Activated T-cell treated with anti-CD3 and anti-CD28 coated beads, Interleukin-2, amount 50 U/mL, for 24 hours (primary cell): ENCODE measurements around the gene LFNG.

Experiments used
- DNase-seq: peaks from one replicate; pipeline ENCODE4 v3.0.0-alpha.2; 2020
- H3K27ac Mint-ChIP-seq: 2 replicates; pipeline ENCODE4 v1.8.0; 2020; ENCODE audit warnings: mild to moderate bottlenecking, mixed read lengths
- H3K27me3 Mint-ChIP-seq: 2 replicates; pipeline ENCODE4 v1.8.0; 2020; ENCODE audit warnings: mixed read lengths
- H3K36me3 Mint-ChIP-seq: 2 replicates; pipeline ENCODE4 v1.8.0; 2020; ENCODE audit warnings: low read depth, mixed read lengths
- H3K4me1 Mint-ChIP-seq: 2 replicates; pipeline ENCODE4 v1.8.0; 2020; ENCODE audit warnings: low read depth, mixed read lengths
- H3K4me3 Mint-ChIP-seq: 2 replicates; pipeline ENCODE4 v1.8.0; 2020; ENCODE audit warnings: mild to moderate bottlenecking, moderate library complexity, mixed read lengths
- H3K9me3 Mint-ChIP-seq: 2 replicates; pipeline ENCODE4 v1.8.0; 2020; ENCODE audit warnings: mixed read lengths

The LFNG gene

DNA sequence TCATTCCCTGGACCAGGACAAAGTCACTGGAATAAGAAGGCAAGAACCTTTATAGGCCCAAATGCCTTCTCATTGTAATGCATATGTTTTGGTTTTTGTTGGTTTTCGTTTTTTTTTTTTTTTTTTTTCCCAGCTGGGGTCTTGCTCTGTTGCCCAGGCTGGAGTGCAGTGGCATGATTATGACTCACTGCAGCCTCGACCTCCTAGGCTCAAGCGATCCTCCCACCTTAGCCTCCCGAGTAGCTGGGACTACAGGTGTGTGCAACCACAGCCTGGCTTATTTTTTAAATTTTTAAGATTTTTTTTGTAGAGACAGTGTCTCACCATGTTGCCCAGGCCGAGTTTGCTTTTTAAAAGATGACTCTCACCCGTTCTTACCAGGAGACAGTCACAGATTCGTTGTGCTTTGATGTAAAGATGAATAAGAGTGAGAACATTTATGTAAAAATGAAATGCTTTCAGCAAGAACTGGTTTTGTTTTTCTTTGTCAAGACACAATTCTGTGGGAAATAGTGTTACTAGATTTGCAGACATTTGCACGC lies 46.8 kb downstream of the LFNG start:
- Mint-ChIP-seq H3K4me3 (no peak overlapping the region), H3K9me3 (no peaks in the 10 kb centered on the region), H3K27ac (no peak overlapping the region), H3K27me3 (no peaks in the 10 kb centered on the region), H3K36me3 (peaks cover 2% of the 10 kb centered on the region), H3K4me1 (peaks cover 17% of the 10 kb centered on the region)
- no peak for DNase-seq

DNA sequence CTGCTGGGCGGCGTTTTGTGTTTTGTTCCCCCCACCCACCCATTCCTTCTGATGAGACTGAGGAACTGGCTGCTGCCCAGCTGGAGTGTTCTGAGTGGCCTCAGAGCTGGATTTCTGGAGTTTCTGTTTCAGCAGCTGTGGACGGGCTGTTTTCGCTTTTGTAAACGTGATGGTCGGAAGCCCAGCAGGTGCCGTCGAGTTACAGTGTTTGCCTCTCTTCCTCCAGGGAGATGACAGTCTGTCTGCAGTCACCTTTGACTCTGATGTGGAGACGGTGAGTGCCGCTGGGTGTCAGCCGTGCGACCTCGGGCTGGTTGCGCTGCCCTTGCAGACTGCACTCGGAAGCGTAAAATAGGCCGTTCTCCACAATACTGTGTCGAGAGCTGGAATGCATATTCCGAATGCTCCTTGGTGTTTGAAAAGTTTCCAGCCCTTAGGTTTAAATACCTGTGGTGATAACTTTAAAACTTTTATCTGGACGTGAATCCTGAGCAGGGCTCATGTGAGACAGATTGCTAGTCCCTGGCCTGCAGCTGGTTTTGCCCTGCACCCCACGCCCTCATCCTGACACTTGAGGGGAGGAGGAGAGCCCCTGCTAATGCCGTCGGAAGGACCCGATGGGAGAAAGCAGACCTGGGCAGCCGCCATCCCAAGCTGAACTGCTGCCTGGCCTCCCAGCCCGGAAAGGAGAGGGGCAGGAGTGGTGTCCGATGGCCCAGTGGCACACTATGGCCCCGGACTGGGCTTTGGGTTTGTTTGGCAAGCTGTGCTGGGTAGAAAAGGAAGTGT lies 47.5 kb downstream of the LFNG start:
- peaks cover 18% of the 10 kb centered on the region for H3K4me1 Mint-ChIP-seq
- H3K27ac Mint-ChIP-seq, result no peak overlapping the region
- H3K27me3 Mint-ChIP-seq, result no peaks in the 10 kb centered on the region
- DNase-seq, result peak; percentile 39
- H3K36me3 Mint-ChIP-seq, result peaks cover 3% of the 10 kb centered on the region
- H3K9me3 Mint-ChIP-seq, result no peaks in the 10 kb centered on the region
- H3K4me3 Mint-ChIP-seq, result peak overlapping the region; percentile 2

GRCh38 chr7:2567679-2568278 lies 48.2 kb downstream of the LFNG start:
- Mint-ChIP-seq H3K27me3 (no peaks in the 10 kb centered on the region), H3K4me1 (peaks cover 21% of the 10 kb centered on the region), H3K9me3 (no peaks in the 10 kb centered on the region), H3K36me3 (peaks cover 3% of the 10 kb centered on the region), H3K27ac (no peak overlapping the region), H3K4me3 (no peak overlapping the region)
- DNase-seq, result no peak

- Mint-ChIP-seq H3K9me3 (no peaks in the 10 kb centered on the region), H3K27ac (no peak overlapping the region), H3K36me3 (peaks cover 8% of the 10 kb centered on the region), H3K27me3 (no peaks in the 10 kb centered on the region), H3K4me1 (peaks cover 24% of the 10 kb centered on the region), H3K4me3 (no peak overlapping the region)
- no peak for DNase-seq
Measured at GRCh38 chr7:2568521-2569223, 49.1 kb downstream of the LFNG start.

DNA sequence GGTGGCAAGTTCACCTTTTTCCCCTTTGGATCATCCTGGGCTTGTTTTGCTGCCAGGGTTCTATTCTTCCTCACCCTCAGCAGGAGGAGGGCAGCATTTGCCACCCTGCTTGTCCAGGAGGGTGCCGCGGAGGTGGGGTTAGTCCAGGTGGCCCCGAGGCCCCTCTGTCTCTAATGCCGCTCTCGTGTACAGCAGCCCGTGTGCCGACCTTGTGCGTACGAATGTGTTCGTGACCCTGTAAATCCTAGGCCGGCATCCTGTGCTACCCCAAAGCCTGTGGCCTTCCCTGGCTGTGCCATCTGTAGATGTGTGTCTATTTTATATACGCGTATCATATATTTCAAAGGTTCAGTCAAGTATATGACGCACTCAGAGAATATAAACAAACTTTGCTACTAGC lies 49.8 kb downstream of the LFNG start:
- Mint-ChIP-seq H3K27me3 (no peaks in the 10 kb centered on the region), H3K4me3 (no peak overlapping the region), H3K9me3 (no peaks in the 10 kb centered on the region), H3K27ac (no peak overlapping the region), H3K36me3 (peaks cover 15% of the 10 kb centered on the region), H3K4me1 (peaks cover 24% of the 10 kb centered on the region)
- DNase-seq, result no peak

GRCh38 chr7:2570021-2570420 lies 50.4 kb downstream of the LFNG start:
- Mint-ChIP-seq H3K4me3 (no peak overlapping the region), H3K4me1 (peaks cover 24% of the 10 kb centered on the region), H3K27ac (no peak overlapping the region), H3K36me3 (peaks cover 20% of the 10 kb centered on the region), H3K27me3 (no peaks in the 10 kb centered on the region), H3K9me3 (no peaks in the 10 kb centered on the region)
- DNase-seq, result no peak

GRCh38 chr7:2571409-2571808 lies 51.8 kb downstream of the LFNG start:
- no peaks in the 10 kb centered on the region for H3K27me3 Mint-ChIP-seq
- no peak overlapping the region for H3K27ac Mint-ChIP-seq
- no peak for DNase-seq
- H3K4me1 Mint-ChIP-seq, result peaks cover 19% of the 10 kb centered on the region
- H3K9me3 Mint-ChIP-seq, result no peaks in the 10 kb centered on the region
- H3K36me3 Mint-ChIP-seq, result peaks cover 20% of the 10 kb centered on the region
- H3K4me3 Mint-ChIP-seq, result no peak overlapping the region

DNA sequence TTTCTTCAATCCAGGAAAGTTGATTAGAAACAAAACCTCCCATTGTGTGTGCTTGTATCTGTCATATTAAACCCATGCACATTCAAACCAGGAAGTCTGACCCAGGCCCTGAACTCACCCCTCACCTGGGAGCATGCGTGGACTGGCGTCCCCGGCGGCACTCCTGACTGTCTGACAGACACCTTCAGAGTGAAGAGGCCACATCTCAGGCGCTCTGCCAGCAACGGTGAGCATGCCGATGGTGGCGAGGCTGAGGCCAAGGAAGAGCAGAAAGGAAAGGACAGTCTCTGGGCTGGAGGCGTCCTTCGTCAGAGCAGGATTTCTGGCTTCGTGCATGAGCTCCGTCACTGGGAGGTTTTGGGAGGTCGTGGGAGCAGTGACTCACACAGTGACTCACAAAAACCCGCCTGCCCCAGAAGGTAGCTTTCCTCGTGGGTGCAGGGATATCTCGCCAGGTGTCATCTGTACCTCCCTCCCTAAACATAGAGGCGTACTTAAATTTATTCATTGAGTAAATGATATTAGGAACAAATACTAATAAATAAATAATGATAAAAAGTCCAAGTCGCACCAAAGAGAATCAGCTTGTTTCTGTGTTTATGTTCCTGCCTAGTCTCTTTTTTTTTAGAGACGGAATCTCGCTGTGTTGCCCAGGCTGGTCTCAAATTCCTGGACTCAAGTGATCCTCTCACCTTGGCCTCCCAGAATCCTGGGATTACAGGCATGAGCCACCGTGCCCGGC lies 52.7 kb downstream of the LFNG start:
- Mint-ChIP-seq H3K36me3 (peaks cover 20% of the 10 kb centered on the region), H3K27ac (no peak overlapping the region), H3K4me3 (no peak overlapping the region), H3K9me3 (no peaks in the 10 kb centered on the region), H3K27me3 (no peaks in the 10 kb centered on the region), H3K4me1 (peaks cover 11% of the 10 kb centered on the region)
- DNase-seq, result no peak

- Mint-ChIP-seq H3K9me3 (no peaks in the 10 kb centered on the region), H3K4me3 (no peak overlapping the region), H3K36me3 (peaks cover 22% of the 10 kb centered on the region), H3K27ac (no peak overlapping the region), H3K27me3 (no peaks in the 10 kb centered on the region), H3K4me1 (peaks cover 9% of the 10 kb centered on the region)
- DNase-seq, result no peak
Measured at GRCh38 chr7:2573761-2574160, 54.2 kb downstream of the LFNG start.

GRCh38 chr7:2575046-2575732 lies 55.6 kb downstream of the LFNG start:
- H3K27me3 Mint-ChIP-seq, result no peaks in the 10 kb centered on the region
- H3K4me1 Mint-ChIP-seq, result peaks cover 9% of the 10 kb centered on the region
- no peak overlapping the region for H3K4me3 Mint-ChIP-seq
- no peak for DNase-seq
- H3K36me3 Mint-ChIP-seq, result peaks cover 24% of the 10 kb centered on the region
- H3K9me3 Mint-ChIP-seq, result no peaks in the 10 kb centered on the region
- no peak overlapping the region for H3K27ac Mint-ChIP-seq

- peaks cover 24% of the 10 kb centered on the region for H3K36me3 Mint-ChIP-seq
- H3K4me3 Mint-ChIP-seq, result no peak overlapping the region
- H3K9me3 Mint-ChIP-seq, result no peaks in the 10 kb centered on the region
- peaks cover 9% of the 10 kb centered on the region for H3K4me1 Mint-ChIP-seq
- no peaks in the 10 kb centered on the region for H3K27me3 Mint-ChIP-seq
- H3K27ac Mint-ChIP-seq, result no peak overlapping the region
- DNase-seq, result no peak
Measured at GRCh38 chr7:2575733-2576340, 56.3 kb downstream of the LFNG start.

DNA sequence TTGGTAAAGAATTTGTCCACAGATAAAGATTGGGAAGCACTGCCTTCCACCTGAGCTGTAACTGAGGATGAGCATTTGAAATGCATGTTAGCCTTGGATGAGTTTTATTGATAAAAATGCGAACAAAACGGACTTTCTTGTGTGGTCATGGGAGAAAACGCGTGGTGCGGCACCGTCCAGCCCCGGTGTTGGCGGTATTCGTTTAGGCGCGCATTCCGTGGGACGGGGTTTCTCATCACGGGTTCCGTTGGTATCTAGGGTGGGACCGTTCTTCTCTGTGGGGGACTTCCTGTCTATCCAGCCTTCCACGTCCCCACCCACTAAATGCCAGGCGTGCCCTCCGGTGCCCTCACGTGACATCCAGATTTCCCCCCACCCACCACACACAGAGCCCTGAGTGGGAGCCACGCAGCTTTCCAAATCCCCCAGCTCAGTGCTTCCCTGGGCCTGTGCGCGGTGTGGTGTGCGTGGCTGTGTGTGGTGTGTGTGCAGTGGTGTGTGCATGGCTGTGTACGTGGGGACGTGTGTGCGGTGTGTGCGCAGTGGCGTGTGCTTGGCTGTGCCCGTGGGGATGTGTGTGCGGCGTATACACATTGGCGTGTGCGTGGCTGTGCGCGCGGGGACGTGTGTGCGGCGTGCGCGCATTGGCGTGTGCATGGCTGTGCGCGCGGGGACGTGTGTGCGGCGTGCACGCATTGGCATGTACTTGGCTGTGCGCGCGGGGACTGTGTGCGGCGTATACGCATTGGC lies 57.3 kb downstream of the LFNG start:
- H3K9me3 Mint-ChIP-seq, result no peaks in the 10 kb centered on the region
- peaks cover 7% of the 10 kb centered on the region for H3K4me1 Mint-ChIP-seq
- H3K27ac Mint-ChIP-seq, result peak overlapping the region; percentile 14
- no peak overlapping the region for H3K4me3 Mint-ChIP-seq
- no peaks in the 10 kb centered on the region for H3K27me3 Mint-ChIP-seq
- no peak for DNase-seq
- peaks cover 21% of the 10 kb centered on the region for H3K36me3 Mint-ChIP-seq
